HEK293 (cell line): ENCODE measurements around the gene KANK2.
A peak's percentile ranks its signal among the peaks of the same experiment; 100 is the strongest.

Experiments used
- TCF7L2 ChIP-seq: IDR thresholded peaks from 2 replicates; pipeline ENCODE4 v1.6.1; 2011; ENCODE audit warnings: low read depth, mild to moderate bottlenecking, inconsistent platforms, low read length, moderate library complexity, borderline replicate concordance
- YY1 ChIP-seq: fragments of 450-650 bp; formaldehyde crosslinking; IDR thresholded peaks from 2 replicates; pipeline ENCODE4 v1.5.1; 2018; ENCODE audit warnings: missing biosample characterization, missing genetic modification characterization
- ZBTB20 ChIP-seq: fragments of 450-650 bp; formaldehyde crosslinking; IDR thresholded peaks from 2 replicates; pipeline ENCODE4 v1.5.1; 2016; ENCODE audit warnings: missing biosample characterization, missing genetic modification characterization
- ZNF114 ChIP-seq: fragments of 450-650 bp; formaldehyde crosslinking; IDR thresholded peaks from 2 replicates; pipeline ENCODE4 v1.5.0; 2017; ENCODE audit warnings: missing biosample characterization, missing genetic modification characterization
- ZNF121 ChIP-seq: fragments of 450-650 bp; formaldehyde crosslinking; IDR thresholded peaks from 2 replicates; pipeline ENCODE4 v1.5.1; 2016; ENCODE audit warnings: missing biosample characterization, missing genetic modification characterization
- ZNF138 ChIP-seq: fragments of 450-650 bp; formaldehyde crosslinking; IDR thresholded peaks from 2 replicates; pipeline ENCODE4 v1.5.1; 2016; ENCODE audit warnings: missing biosample characterization, missing genetic modification characterization, borderline replicate concordance
- ZNF2 ChIP-seq: fragments of 450-650 bp; formaldehyde crosslinking; IDR thresholded peaks from 2 replicates; pipeline ENCODE4 v1.5.1; 2016; ENCODE audit warnings: missing biosample characterization, missing genetic modification characterization
- ZNF423 ChIP-seq: fragments of 450-650 bp; formaldehyde crosslinking; IDR thresholded peaks from 2 replicates; pipeline ENCODE4 v1.5.1; 2016; ENCODE audit warnings: missing biosample characterization, missing genetic modification characterization
- TF ChIP-seq, protein P1 (sequence below): fragments of 450-650 bp; formaldehyde crosslinking; IDR thresholded peaks from 2 replicates; pipeline ENCODE4 v1.5.1; 2016; ENCODE audit warnings: missing biosample characterization, missing genetic modification characterization
- TF ChIP-seq, protein P2 (sequence below): fragments of 450-650 bp; formaldehyde crosslinking; IDR thresholded peaks from 2 replicates; pipeline ENCODE4 v1.5.1; 2016; ENCODE audit warnings: missing biosample characterization, missing genetic modification characterization

DNA sequence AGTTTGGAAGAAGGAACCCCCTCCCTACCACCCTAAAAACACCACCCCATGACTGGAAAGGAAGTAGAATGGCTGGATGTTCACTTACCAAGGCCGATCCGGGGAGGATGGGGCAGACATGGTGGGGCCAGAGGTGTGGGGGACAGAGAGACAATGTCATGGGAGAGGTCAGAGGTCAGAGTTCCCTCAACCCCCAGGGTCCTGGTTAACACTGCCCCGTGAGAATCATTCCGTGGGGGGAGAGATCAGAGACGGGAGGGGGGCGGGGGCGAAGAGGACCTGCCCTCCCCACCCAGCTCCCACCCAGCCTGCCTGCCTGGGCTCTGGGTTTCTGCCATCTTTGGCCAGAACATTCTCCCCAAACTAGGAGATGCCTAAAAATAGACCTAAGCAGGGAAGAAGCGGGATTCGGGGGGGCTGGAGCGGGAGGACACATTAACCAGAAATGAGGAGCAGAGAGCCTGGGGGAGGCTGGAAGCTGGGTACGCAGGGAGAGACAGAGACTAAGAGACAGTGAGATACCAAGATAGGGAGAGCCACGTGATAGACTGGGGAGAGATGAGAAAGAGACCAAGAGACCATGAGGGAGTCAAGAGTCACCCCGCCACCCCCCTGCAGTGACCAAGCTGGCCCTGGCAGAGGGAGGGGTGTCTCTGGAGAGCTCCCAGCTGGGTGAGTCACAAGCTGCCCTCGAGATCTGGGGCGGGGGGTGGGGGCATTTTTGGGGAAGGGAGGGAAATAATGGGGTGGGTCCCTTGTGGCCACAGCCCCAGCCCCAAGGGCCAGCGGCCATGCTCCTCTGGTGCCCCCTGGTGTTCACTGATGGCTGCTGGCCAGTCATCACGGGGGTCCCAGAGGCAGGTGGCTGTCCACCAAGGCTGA lies 6.1 kb upstream of the KANK2 start:
- TF ChIP-seq, protein P1, sequence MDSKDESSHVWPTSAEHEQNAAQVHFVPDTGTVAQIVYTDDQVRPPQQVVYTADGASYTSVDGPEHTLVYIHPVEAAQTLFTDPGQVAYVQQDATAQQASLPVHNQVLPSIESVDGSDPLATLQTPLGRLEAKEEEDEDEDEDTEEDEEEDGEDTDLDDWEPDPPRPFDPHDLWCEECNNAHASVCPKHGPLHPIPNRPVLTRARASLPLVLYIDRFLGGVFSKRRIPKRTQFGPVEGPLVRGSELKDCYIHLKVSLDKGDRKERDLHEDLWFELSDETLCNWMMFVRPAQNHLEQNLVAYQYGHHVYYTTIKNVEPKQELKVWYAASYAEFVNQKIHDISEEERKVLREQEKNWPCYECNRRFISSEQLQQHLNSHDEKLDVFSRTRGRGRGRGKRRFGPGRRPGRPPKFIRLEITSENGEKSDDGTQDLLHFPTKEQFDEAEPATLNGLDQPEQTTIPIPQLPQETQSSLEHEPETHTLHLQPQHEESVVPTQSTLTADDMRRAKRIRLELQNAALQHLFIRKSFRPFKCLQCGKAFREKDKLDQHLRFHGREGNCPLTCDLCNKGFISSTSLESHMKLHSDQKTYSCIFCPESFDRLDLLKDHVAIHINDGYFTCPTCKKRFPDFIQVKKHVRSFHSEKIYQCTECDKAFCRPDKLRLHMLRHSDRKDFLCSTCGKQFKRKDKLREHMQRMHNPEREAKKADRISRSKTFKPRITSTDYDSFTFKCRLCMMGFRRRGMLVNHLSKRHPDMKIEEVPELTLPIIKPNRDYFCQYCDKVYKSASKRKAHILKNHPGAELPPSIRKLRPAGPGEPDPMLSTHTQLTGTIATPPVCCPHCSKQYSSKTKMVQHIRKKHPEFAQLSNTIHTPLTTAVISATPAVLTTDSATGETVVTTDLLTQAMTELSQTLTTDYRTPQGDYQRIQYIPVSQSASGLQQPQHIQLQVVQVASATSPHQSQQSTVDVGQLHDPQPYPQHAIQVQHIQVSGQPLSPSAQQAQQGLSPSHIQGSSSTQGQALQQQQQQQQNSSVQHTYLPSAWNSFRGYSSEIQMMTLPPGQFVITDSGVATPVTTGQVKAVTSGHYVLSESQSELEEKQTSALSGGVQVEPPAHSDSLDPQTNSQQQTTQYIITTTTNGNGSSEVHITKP = peak; percentile 57; the same call in 1 of the 2 replicates
- TF ChIP-seq ZNF423 (tag by site-specific recombination) (no peak), YY1 (tag by site-specific recombination) (no peak), ZNF114 (no peak), ZNF138 (tag by site-specific recombination) (no peak), ZNF2 (no peak), TCF7L2 (no peak), ZBTB20 (tag by site-specific recombination) (no peak), ZNF121 (tag by site-specific recombination) (no peak)
- TF ChIP-seq, protein P2, sequence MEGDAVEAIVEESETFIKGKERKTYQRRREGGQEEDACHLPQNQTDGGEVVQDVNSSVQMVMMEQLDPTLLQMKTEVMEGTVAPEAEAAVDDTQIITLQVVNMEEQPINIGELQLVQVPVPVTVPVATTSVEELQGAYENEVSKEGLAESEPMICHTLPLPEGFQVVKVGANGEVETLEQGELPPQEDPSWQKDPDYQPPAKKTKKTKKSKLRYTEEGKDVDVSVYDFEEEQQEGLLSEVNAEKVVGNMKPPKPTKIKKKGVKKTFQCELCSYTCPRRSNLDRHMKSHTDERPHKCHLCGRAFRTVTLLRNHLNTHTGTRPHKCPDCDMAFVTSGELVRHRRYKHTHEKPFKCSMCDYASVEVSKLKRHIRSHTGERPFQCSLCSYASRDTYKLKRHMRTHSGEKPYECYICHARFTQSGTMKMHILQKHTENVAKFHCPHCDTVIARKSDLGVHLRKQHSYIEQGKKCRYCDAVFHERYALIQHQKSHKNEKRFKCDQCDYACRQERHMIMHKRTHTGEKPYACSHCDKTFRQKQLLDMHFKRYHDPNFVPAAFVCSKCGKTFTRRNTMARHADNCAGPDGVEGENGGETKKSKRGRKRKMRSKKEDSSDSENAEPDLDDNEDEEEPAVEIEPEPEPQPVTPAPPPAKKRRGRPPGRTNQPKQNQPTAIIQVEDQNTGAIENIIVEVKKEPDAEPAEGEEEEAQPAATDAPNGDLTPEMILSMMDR (tag by site-specific recombination) = peak; percentile 70
